COLO829 (cell line): ENCODE measurements around the gene RFC3.
"Not testable (repeated sequence)": the region's sequence is repeated elsewhere in the genome, so short reads cannot be mapped to it uniquely, and the experiment has no call there.

Experiments used
- DNase-seq: peaks from one replicate; pipeline ENCODE4 v3.0.0; 2012; ENCODE audit warnings: low spot score

The RFC3 gene, protein sequence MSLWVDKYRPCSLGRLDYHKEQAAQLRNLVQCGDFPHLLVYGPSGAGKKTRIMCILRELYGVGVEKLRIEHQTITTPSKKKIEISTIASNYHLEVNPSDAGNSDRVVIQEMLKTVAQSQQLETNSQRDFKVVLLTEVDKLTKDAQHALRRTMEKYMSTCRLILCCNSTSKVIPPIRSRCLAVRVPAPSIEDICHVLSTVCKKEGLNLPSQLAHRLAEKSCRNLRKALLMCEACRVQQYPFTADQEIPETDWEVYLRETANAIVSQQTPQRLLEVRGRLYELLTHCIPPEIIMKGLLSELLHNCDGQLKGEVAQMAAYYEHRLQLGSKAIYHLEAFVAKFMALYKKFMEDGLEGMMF

DNA sequence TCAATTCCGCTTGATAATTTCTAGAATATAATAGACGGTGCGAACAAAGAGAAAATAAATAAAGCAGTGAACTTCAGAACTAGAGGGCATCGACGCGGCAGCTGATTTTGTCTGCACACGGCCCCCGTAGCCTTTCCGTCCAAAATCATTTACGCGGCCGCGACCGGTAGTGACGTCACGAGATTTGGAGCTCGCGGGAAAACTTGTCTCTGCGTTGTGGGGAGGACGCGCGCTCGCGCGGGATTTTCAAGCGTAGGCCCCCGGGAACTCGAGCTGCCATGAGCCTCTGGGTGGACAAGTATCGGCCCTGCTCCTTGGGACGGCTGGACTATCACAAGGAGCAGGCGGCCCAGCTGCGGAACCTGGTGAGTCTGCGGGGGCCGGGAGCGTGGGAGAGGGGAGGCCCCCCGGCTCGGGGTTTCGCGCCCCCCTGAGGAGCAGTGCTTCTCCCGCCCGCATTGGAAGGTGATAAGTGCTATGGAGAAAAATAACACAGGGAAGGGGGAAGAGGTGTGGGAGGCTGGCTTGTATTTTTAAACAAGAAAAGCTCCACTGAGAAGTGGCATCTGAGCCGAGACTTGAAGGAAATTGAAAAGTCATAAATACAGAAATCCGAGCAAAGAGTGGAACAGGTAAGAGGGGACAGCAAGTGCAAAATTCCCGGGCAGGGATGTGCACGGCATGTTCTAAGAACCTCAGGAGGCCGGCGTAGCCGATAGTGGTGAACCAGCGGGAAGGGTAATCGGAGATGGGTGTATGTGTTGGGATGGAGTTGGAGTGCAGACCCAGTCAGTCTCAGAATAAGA is at the start of gene RFC3:
Gene RFC3 (plus strand): TSS at position 249 of the 806 bp plus-strand sequence. CDS start 30 bp downstream, at position 279.
- peak; percentile 93 for DNase-seq

DNA sequence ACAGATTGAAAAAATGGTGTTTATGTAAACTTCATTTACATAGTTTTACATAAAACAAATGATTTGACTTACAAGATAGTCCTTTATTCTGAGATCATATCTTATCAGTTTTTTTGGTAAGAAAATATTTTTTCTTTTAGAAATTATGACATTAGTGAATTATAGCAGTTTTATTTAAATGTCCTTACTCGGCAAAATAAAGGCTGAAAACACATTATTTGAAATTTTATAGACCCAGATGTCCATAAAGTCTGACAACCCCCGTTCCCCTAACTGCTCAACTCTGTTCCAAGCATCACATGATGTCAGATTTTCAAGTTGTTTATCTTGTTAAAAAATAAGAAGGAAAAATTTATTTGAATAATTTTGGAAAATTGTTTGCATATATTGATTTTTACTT is 46.7 kb upstream of the RFC3 start:
- DNase-seq, result no peak

DNA sequence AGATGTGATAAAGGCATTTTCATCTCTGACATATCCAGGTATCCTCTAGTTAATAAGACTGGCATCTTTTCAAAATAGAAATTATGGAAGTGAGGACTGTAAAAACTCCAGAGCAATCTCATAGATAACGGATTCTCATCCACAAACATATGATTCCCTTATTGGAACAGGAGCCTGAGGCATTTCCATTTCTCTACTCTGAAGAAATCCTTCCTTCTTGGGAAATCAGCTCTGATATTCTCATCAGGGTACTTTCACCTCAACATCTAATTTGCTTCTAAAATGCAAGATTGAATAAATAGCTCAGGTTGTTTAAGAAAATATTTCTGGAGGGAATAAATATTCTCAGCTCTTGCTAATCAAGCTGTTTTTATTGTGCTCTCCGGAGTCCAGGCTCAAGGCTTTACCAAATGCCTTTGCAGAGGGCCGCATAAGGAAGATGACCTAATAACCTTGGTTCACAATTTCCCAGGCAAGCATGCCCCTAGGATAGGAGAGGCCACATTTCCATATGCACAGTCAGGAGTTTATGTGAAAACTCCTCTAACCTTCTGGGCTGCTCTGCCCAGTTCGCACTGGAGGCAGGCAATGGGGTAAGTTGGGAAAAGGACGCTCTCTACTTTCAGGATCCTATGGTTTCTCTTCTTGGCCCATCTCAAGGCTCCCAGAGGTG is 44.0 kb upstream of the RFC3 start:
- DNase-seq, result no peak

DNA sequence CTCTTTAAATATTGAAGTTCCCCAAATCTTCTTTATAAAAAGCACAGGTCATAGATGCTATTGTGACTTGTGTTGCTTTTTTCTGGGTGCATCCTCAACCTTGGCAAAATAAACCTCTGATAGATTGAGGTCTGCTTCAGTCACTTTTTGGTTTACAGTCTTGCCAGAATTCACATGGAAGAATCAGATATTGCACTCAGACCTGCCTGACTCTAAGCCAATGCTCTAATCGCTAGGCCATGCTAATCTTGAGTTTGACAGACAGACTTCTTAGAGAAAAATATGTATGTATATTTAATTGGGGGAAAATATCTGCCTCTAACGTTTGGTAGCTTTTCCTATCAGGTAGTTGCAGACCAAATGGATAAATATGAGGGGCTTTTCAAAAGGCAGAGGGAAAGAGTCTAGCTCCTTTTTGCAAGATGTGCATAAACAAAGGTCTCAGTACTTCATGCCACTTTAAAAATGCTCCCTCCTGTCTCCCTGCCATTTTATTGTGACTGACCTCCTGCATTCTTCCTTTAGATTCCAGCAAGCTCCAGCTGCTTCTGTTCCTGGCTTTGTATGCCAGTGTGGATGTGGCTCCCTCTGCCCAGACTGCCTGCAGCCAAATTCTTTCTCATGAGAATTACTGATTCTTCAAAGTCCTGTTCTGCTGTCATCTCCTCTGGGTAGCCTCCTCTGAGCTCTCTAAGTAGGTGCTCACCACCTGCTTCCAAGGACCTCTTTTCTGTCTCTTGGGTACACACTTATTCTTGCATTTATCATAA is 42.4 kb upstream of the RFC3 start:
- DNase-seq, result no peak

DNA sequence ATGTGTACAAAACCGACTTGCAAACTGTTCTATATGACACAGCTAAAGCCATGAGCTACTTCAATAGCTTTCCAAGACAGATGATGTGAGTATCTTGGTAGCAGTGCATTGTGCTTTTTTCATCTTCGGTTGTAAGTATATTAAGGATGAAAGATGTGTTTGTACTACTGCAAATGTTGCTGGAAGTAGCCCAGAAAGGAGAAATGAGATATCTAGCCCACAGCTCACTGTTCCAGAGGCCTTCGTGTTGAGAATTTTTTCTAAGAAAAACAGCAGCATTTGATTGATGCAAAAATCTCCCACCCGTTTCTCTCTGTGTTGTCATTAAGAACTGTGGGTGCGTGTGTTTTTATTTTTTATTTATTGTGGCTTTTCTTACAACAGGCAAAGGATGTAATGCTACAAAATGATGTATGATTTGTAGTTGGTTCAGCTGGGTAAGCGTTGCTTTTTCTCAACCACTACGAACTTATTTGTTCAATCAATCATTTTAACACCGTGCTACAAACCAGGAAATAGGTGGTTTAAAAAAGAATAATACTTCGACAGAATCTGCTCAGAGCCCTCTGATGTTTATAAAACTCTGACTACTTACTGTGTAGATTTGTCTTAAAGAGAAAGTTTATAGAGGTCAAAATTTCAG is 41.6 kb upstream of the RFC3 start:
- no peak for DNase-seq

DNA sequence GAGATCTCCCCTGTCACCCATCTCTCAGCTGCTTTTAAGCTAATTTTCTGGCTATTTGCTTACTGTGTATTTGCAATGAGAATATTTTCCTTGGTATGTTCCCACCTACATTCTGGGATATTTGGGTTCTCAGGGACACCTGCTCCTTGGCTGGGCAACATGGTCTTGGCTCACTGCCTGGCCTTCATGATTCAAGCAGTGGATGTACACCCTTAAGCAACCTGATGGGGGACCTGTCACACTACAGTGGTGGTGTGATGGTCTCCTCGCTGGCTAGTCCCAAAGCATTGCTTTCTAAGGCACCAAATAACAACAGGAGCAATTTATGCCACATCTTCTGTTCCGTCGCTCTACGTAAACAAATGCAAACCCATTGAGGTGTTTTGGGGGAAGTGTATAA is 35.3 kb upstream of the RFC3 start:
- no peak for DNase-seq

DNA sequence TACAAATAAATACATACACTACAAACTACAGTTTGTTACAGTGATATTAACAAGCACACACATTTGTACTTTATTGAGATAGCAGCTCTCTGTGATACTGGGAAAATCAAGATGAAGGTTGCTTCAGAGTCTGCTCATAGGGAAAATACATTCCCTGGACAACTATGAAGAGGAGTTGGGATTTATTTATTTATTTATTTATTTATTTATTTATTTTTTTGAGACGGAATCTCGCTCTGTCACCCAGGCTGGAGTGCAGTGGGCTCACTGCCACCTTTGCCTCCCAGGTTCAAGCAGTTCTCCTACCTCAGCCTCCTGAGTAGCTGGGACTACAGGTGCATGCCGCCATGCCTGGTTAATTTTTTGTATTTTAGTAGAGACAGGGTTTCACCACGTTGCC is 34.7 kb upstream of the RFC3 start:
- not testable (repeated sequence) for DNase-seq

DNA sequence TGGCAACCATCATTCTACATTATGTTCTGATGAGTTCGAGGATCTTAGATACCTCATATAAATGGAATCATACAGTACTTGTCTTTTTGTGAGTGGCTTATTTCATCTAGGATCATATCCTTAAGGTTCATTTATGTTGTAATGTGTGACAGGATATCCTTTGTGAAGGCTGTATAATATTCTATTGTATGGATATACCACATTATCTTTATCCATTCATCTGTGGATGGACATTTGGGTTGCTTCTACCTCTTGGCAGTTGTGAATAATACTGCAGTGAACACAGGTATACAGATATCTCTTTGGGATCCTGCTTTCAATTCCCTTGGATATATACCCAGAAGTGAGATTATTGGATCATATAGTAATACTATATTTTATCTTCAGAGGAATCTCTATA is 33.2 kb upstream of the RFC3 start:
- DNase-seq, result no peak

DNA sequence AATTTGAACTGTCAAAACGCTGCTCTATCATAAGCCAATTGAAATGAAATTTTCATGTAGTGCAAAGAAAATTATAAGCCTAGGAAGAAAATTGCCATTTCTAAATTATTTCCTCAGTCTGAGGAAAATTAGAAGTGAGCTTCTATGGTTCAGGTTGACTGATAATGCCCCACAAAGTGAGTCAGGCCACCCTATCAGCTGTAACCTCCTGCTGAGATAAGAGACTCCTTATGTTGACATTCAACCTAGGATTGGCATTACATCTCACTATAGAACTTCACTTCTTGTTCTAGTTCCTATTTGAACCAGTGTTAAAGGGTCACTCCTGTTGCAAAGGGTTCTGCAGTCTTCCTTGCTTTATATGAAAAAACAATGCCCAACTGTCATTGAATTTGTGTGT is 32.6 kb upstream of the RFC3 start:
- DNase-seq, result no peak

DNA sequence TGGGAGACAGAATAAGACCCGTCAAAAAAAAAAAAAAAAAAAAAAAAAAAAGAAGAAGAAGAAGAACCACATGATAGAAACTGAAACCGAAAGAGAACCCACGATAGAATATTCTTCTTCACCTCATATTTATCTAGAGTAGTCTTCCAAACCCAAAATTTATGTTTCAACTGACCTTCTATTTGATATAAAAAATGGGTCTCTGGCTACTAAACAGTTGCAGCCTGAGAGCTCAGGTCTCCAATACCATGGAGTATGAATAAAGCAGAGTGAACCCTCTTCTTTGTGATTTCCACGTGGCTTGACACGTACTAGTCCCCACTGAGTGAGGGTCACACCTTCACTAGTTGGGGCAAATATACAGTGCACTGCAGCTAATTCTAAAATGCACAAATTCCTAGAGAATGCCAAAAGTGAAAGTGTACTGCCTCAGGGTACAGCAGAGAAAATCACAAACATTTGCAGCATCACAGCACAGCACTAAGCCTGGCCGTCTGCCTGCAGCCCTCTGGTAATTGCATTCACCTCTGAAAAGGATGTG is 30.8 kb upstream of the RFC3 start:
- peak; percentile 24 for DNase-seq

DNA sequence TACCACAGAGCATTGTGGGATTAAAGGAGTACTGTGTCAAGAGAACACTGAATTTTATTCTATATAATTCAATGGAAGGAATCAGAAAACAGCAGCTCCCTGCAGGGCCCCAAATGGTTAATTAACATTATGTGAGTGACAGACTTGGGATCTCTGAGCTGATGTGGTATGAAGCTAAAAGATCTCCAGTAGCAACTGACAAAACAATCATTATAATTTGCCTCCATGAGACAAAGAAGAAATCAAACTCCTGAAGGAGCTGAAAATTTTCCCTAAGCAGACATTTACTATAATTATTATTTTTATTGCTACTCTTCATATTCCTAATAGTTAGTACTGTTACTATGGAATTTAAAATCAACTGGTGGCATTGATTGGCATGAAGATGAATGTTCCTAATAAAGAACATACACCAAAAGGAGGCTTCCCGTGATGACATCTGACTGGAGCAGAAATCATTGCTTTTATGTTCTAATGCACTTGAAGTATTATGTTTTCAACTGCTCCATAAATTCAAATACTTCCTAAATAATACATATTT is 28.8 kb upstream of the RFC3 start:
- no peak for DNase-seq

DNA sequence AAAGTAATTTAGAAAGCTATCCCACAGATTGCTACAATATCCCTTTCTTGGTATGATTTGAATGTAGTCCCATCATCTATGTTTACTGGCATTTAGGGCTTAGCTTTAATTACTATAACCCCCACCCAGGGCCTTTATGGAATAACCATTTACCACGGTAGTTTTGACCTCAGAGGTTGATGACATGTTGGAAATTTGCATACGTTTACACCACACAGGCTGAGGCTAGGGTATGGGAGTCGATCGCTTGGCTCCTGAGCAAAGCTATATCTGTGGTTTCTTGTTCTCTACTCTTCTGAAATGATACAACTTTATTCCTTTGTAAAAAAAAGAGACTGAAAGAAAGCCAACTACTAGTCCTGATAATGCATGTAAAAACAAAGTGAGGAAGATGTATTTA is 28.2 kb upstream of the RFC3 start:
- DNase-seq, result no peak

DNA sequence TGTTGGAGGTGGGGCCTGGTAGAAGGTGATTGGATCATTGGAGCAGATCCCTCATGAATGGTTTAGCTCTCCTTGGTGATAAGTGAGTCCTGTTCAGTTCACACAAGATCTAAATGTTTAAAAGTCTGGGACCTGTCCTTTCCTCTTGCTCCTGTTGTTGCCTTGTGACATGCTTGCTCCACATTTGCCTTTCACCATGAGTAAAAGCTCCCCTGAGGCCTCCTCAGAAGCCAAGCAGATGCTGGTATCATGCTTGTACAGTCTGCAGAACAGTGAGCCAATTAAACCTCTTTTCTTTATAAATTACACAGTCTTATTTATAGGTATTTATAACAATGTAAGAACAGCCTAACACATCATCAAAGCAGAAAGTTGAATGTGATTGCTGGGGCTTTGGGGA is 24.2 kb upstream of the RFC3 start:
- DNase-seq, result no peak

DNA sequence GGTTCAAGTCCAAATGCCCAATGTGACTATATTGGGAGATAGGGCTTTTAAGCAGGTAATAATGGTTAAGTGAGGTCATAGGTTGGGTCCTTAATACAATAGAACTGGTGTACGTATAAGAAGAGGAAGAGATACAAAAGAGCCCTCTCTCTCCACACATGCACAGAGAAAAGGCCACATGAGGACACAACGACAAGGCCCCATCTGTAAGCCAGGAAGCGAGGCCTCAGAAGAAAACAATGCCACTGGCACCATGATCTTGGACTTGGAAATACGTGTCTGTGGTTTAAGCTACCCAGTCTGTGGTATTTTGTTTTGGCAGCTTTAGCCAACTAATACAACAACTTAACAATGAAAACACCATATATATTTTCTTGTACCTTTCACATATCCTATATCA is 23.4 kb upstream of the RFC3 start:
- no peak for DNase-seq

DNA sequence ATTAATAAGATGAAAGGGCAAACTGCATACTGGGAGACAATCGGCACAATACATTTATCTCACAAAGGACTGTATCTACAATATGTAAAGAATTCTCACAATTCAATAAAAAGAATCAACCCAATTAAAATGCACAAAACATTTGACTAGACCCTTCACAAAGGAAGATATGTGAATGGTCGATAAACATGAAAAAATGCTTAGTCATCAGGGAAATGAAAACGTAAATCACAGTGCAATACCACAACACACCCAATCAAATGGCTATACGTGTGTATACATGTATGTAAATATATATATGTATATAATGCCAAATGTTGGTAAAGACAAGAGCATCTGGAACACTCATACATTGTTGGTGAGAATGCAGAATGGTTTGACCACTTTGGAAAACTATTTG is 21.9 kb upstream of the RFC3 start:
- no peak for DNase-seq

DNA sequence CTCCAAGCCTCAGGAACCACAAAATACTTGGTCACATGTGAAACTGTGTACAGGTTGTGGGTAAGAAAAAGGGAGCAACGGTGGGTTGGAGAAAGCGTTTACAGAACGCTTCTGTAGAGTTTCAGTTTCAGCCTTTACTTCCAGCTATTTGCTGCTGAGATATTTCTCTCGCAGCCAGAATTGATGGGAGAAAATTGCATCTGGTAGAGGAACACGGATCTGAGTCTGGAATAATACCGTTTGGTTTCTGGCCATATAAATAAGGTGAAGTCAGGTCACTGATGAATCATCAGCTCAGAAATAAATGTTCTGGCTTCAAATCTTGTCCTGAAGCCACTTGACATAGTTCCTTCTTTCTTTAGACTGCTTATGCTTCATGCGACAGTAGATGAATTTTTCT is 20.3 kb upstream of the RFC3 start:
- peak; percentile 14 for DNase-seq

DNA sequence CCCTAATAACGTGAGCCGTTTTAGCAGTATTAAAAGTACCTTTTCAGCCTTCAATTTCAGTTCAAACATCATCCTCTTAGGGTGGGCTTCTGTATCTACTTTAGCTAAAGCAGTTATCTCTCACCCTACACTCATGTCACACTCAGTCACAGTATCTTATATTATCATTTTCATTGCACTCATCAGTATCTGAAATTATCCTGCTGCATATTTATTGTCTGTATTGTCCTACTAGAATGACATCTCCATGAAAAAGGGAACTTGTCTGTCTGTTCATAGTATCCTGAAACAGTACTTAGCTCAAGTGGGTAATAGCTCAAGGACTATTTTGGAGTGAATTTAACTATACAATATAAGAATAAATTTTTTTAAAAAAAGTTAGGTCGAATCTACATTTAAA is 19.9 kb upstream of the RFC3 start:
- no peak for DNase-seq

DNA sequence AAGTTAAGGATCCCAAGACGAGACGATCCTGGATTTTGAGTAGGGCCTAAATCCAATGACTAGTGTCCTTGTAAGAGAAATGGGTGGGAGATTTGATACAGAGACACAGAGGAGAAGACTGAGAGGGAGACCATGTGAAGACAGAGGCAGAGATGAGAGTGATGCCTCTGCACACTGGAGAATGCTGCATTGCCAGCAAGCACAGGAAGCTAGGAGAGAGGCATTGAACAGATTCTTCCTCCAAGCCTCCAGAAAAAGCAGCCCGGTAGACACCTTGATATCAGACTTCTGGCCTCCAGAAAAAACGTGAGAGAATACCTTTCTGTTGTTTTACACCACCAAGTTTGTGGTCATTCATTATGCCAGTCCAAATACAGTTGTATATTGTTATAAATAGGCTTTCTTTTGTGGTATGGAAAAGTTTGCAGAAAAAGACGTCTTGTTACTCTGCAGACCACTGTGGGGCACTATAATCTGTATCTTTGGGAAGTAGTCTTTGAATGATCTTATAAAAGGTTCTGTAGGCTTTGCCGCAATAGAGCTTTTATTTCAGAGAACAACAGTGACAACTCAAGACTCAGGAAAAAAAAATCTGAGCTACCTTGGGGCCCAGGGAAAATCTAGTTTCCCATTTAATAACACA is 17.9 kb upstream of the RFC3 start:
- DNase-seq, result peak; percentile 58

DNA sequence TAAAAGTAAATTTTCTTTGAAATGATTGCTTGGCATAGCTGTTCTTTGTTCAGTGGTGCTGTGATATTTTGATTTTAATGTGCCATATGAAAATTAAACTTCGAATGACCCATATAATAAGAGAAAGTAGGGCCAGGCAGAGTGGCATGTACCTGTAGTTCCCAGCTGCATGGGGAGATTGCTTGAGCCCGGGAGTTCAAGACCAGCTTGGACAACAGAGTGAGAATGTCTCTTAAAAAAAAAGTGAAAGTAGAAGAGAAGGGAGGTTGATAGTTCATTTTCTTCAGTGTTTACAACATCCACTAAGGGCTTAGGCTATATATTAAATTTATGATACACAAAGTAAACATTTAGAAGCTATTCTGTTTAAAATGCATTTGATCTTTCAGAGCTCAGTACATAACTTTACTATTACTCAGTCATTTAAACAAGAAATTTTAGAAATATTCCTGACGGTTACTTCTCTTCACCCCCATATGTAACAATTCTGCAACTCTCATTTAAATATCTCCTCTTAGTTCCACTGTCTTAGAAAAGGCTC is 17.2 kb upstream of the RFC3 start:
- no peak for DNase-seq
